ENCODE measurements around the gene ANGPTL8.

DNA sequence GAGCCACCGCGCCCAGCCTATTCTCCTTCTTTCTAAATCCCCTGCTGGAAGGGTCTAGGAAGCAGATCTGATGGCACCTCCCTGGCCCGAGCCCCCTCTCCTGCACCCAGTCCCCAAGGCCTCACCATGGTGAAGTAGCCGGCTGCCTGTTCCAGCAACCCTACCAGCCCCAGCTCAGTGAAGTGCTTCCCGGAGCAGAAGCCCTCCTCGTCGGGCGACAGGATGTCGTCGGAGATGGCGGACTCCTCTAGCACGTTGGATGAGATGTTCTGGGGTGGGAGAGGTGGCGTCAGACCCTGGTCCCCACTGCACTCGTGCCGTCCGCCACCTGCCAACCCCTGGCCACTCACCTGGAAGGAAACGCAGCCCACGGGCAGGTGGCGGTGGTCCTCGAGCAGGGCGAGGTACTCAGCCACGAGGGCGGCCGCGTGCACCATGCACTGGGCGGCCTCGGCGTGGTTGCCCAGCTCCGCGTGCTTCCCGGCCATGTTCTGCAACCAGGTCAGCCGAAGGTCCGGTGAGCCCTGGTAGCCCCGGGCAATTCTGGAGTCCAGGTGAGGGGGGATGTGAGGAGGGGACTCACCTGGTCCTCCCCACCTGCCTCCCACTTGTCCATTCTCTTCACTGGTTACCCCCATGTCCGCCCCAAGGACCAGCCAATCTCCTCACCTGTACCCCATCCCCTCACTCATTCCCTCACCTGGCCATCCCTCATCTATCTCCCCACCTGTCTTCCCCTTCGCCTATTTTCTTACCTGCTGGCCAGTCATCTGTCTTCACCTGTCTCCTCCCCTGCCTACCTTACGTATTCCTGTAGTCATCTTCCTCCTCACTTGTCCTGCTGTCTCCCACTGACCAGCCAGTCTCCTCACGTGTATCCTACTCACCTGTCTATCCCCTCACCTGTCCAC lies 30.6 kb upstream of the ANGPTL8 start:
- TF ChIP-seq, protein P1, sequence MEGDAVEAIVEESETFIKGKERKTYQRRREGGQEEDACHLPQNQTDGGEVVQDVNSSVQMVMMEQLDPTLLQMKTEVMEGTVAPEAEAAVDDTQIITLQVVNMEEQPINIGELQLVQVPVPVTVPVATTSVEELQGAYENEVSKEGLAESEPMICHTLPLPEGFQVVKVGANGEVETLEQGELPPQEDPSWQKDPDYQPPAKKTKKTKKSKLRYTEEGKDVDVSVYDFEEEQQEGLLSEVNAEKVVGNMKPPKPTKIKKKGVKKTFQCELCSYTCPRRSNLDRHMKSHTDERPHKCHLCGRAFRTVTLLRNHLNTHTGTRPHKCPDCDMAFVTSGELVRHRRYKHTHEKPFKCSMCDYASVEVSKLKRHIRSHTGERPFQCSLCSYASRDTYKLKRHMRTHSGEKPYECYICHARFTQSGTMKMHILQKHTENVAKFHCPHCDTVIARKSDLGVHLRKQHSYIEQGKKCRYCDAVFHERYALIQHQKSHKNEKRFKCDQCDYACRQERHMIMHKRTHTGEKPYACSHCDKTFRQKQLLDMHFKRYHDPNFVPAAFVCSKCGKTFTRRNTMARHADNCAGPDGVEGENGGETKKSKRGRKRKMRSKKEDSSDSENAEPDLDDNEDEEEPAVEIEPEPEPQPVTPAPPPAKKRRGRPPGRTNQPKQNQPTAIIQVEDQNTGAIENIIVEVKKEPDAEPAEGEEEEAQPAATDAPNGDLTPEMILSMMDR (conservative IDR thresholded peaks at IDR 0.05): no peak
- no peak for TF ChIP-seq EZH2 (IDR thresholded peaks at IDR 0.05; ENCODE audit: low read depth)

Data from PC-9 (cell line).